ENCODE measurements around the gene GSN.

DNA sequence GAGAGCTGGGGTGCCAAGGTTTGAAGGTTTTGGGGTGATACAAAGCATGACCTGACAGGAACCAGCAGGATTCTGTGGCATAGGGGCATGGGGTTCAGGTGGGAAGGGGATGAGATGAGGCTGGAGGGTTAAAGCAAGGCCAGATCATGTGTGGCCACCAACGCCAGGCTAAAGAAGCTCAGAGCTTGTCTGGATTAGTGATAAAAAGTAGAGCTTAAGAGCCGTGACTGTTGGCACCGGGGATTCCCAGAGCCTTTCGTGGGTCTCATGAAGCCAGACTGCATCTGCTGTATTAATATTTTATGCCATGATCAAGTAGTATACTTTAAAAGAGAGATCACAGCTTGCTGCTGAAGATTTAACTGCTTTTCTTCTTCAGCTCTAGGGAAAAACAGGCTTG lies 8.5 kb upstream of the GSN start:
- TF ChIP-seq, protein P1, sequence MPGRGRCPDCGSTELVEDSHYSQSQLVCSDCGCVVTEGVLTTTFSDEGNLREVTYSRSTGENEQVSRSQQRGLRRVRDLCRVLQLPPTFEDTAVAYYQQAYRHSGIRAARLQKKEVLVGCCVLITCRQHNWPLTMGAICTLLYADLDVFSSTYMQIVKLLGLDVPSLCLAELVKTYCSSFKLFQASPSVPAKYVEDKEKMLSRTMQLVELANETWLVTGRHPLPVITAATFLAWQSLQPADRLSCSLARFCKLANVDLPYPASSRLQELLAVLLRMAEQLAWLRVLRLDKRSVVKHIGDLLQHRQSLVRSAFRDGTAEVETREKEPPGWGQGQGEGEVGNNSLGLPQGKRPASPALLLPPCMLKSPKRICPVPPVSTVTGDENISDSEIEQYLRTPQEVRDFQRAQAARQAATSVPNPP (IDR thresholded peaks at IDR 0.05; ENCODE audit: borderline replicate concordance, insufficient read depth, insufficient read length): no peak
- no peak for TF ChIP-seq MYC (IDR thresholded peaks at IDR 0.05; ENCODE audit: low read depth, low read length)
- no peak for TF ChIP-seq MYC (CRISPR knock-in tag; IDR thresholded peaks at IDR 0.05; ENCODE audit: borderline replicate concordance, low read depth)
- no peak for TF ChIP-seq CHD2 (IDR thresholded peaks at IDR 0.05; ENCODE audit: low read depth, low read length)
- TF ChIP-seq, protein P2, sequence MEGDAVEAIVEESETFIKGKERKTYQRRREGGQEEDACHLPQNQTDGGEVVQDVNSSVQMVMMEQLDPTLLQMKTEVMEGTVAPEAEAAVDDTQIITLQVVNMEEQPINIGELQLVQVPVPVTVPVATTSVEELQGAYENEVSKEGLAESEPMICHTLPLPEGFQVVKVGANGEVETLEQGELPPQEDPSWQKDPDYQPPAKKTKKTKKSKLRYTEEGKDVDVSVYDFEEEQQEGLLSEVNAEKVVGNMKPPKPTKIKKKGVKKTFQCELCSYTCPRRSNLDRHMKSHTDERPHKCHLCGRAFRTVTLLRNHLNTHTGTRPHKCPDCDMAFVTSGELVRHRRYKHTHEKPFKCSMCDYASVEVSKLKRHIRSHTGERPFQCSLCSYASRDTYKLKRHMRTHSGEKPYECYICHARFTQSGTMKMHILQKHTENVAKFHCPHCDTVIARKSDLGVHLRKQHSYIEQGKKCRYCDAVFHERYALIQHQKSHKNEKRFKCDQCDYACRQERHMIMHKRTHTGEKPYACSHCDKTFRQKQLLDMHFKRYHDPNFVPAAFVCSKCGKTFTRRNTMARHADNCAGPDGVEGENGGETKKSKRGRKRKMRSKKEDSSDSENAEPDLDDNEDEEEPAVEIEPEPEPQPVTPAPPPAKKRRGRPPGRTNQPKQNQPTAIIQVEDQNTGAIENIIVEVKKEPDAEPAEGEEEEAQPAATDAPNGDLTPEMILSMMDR (IDR thresholded peaks at IDR 0.05 in 2 of 3, conservative IDR thresholded peaks at IDR 0.05 in 1 of 3; ENCODE audit: insufficient read depth in 2 of 3, low read depth in 1 of 3, low read length in 3 of 3): no peak
- TF ChIP-seq, protein P3, sequence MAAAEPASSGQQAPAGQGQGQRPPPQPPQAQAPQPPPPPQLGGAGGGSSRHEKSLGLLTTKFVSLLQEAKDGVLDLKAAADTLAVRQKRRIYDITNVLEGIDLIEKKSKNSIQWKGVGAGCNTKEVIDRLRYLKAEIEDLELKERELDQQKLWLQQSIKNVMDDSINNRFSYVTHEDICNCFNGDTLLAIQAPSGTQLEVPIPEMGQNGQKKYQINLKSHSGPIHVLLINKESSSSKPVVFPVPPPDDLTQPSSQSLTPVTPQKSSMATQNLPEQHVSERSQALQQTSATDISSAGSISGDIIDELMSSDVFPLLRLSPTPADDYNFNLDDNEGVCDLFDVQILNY (CRISPR knock-in tag; IDR thresholded peaks at IDR 0.05): no peak
- no peak for TF ChIP-seq TCF7L2 (IDR thresholded peaks at IDR 0.05; ENCODE audit: low read depth, low read length)
- no peak for TF ChIP-seq KDM4B (IDR thresholded peaks at IDR 0.05; ENCODE audit: borderline replicate concordance in 2 of 2, low read depth in 1 of 2)
- no peak for TF ChIP-seq SP1 (CRISPR knock-in tag; IDR thresholded peaks at IDR 0.05)
- TF ChIP-seq ZNF274 (IDR thresholded peaks at IDR 0.05; ENCODE audit: borderline replicate concordance, low read depth, low read length): no peak

Data from K562 (cell line).